SIG-M5 treated with dmso at 0.1 percent for 504 hours (cell line): Measurements from ENCODE around the gene TFPI.
"Not testable (repeated sequence)": the region's sequence is repeated elsewhere in the genome, so short reads cannot be mapped to it uniquely, and the experiment has no call there.

ENCODE experiments used
- DNase-seq: peaks from one replicate; lab custom pipeline; 2025; ENCODE audit not compliant: unreplicated experiment; lab: John Stamatoyannopoulos, UW

TFPI gene

GRCh38 chr2:187529248-187529976, 24.8 kb downstream of the TFPI start:
- DNase-seq = no peak

DNA sequence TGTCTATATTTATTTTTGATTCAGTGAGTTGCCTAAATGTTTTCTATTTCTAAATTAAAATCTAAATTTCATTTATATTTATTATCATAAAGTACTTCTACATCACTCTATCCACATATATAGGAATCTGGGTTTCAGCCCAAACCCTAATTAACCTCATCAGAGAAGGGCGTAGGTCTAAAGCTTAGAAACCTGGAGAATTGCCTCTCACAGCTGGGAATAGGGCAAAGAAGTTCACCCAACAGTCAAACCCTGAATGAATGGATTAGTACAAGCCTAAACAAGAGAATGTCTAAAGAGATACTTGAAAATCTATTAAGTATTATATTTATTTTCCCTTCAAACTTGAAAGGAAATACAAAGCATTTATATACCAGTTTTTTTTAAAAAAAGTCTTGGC, 26.2 kb downstream of the TFPI start:
- DNase-seq = no peak

DNA sequence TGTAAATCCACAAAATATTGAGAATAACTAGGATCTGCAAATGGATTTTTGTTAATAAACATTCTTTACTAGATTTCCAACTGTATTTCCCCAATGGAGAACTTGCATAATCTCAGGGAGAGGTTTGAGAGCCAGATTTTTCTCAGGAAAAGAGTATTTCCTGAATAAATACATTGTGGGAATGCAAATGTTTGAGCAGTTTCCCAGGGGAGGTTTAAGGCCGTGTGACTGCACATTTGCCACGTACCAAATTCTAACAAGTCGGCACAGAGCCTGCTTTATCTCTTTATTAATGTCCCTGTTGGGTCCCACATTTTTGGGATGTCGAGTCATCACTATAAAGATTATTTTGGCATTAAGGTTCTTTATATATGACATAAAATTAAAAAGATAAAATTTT, 27.0 kb downstream of the TFPI start:
- DNase-seq = no peak

DNA sequence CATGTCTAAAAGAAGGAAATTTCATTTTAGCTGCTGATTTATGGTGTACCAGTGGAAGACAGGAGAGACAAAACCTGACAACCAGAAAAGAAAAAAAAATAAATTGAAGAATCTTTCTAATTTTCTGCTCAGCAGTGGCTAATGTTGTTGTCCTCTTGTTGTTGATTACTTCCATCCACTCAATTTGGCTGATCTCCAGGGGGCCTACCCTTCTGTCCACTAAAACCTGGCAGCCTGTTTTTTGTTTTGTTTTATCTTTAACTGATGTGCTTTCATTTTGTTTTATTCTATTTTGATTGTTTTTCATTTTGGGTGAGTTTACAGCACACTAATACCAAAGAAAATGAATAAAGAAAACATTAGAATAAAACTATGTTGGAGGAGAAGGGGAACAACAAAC, 27.4 kb downstream of the TFPI start:
- no peak for DNase-seq

DNA sequence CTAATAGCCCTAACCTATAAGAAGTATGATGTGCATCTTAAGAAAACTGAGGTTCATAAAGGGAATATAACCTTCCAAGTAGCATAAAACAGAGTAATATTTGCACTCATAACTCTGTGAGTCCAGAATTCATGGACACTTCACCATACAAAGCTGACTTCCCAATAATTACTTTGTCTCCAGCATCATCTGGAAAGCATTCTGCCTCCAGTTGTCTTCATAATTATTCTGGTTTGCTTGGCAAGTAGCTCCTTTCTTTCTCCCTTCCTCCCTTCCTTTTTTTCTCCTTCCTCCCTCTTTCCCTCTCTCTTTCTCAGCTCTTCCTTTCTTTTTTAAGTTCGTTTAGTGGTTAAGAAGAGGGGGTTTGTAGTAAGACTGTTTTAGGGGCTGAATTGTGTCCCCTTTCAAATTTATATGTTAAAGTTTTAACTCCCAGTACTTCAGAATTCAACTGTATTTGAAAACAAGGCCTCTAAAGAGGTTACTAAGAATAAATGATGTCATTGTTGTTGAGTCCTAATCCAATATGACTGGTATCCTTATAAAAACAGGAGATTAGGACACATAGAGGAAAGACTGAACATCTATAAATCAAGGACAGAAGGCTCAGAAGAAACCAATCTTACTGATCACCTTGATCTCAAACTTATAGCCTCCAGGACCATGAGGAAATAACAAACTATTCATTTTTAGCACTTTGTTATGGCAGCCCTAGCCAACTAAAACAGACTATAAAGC, 28.9 kb downstream of the TFPI start:
- DNase-seq = no peak

GRCh38 chr2:187523325-187523724, 30.9 kb downstream of the TFPI start:
- no peak for DNase-seq

GRCh38 chr2:187520121-187520624, 34.1 kb downstream of the TFPI start:
- no peak for DNase-seq

- no peak for DNase-seq
Observed at GRCh38 chr2:187519419-187520120, 34.7 kb downstream of the TFPI start.

DNA sequence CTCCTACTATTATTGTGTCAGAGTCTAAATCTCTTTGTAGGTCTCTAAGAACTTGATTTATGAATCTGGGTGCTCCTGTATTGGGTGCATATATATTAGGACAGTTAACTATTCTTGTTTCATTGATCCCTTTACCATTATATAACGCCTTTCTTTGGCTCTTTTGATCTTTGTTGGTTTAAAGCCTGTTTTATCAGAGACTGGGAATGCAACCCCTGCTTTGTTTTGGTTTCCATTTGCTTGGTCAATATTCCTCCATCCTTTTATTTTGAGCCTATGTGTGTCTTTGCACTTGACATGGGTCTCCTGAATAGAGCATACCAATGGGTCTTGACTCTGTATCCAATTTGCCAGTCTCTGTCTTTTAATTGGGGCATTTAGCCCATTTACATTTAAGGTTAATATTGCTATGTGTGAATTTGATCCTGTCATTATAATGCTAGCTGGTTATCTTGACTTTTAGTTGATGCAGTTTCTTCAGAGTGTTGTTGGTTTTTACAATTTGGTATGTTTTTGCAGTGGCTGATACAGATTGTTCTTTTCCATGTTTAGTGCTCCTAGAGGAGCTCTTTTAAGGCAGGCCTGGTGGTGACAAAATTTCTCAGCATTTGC, 36.4 kb downstream of the TFPI start:
- not testable (repeated sequence) for DNase-seq

DNA sequence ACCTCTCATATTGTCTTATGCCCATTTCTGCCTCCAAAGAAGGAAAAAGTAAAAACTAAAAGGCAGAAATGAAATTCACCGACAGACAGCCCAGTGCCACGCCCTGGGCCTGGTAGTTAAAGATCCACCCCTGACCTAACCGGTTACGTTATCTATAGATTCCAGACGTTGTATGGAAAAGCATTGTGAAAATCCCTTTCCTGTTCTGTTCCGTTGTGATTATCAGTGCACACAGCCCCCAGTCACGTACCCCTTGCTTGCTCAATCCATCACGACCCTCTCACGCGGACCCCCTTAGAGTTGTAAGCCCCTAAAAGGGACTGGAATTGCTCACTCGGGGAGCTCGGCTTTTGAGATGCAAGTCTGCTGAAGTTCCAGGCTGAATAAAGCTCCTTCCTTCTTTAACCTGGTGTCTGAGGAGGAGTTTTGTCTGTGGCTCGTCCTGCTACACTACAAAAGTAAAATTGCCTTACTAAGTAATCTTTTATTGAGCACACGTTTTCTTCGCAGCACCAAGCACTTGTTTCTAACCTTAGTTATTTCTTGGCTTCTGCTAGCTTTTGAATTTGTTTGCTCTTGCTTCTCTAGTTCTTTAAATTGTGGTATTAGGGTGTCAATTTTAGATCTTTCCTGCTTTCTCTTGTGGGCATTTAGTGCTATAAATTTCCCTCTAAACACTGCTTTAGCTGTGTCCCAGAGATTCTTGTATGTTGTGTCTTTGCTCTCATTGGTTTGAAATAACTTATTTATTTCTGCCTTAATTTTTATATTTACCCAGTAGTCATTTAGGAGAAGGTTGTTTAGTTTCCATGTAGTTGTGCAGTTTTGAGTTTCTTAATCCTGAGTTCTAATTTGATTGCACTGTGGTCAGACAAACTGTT, 37.4 kb downstream of the TFPI start:
- DNase-seq = not testable (repeated sequence)

- DNase-seq = no peak
Observed at GRCh38 chr2:187514930-187515329, 39.3 kb downstream of the TFPI start.

DNA sequence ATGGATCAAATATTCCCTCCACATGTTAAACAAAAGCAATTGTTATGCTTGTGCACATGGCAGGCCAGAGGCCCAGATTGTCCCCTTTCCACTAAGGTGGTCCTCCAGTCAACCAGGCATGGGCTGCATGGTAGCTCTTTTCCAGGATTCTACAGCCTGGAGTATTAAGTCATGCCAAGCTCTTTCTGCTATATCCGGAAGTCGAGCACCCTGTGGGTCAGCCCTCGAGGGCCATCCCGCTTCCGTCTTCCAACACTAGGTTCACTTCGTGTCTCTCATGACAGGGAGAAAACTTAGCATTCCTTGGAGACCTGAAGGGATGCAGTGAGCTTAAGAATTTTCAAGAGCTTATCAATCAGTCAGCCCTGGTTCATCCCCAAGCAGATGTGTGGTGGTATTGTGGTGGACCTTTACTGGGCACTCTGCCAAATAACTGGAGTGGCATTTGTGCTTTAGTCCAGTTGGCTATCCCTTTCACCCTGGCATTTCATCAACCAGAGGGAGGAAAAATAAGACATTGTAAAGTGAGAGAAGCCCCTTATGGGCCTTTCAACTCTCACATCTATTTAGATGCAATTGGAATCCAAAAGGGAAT, 39.9 kb downstream of the TFPI start:
- DNase-seq = not testable (repeated sequence)

DNA sequence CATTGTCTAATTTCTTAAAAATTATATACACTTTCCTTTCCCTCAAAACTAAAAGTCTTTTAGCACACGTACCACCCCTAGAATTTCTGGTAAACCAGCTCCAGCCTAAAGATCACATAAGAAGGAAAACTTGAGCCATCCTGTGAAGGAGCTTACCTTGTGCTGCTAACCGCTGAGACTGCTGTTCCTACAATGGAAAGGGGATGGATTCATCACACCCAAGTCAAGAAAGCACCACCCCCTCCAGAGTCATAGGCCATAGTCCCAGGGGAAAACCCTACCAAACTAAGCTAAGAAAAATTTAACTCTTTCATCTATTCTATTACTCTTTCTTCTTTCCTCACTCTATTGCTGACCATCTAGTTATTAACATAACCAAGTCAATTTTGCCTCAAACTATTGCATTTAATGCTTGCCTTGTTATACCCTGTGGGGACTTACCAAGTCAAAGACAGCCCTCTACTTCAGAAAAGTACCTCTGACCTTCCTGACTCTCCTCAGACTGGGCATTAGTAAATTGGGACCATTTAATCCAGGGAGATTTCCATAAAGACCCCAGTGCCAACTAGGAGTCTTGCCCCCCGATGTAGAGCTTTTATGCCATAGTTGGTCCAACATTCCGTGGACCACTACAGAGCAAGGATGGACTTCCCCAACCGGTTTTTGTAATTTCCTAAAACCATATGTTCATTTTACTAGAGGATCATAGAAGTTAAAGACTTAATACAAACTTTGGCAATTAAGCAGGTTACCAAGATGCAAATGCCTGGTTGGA, 40.6 kb downstream of the TFPI start:
- DNase-seq = not testable (repeated sequence)

DNA sequence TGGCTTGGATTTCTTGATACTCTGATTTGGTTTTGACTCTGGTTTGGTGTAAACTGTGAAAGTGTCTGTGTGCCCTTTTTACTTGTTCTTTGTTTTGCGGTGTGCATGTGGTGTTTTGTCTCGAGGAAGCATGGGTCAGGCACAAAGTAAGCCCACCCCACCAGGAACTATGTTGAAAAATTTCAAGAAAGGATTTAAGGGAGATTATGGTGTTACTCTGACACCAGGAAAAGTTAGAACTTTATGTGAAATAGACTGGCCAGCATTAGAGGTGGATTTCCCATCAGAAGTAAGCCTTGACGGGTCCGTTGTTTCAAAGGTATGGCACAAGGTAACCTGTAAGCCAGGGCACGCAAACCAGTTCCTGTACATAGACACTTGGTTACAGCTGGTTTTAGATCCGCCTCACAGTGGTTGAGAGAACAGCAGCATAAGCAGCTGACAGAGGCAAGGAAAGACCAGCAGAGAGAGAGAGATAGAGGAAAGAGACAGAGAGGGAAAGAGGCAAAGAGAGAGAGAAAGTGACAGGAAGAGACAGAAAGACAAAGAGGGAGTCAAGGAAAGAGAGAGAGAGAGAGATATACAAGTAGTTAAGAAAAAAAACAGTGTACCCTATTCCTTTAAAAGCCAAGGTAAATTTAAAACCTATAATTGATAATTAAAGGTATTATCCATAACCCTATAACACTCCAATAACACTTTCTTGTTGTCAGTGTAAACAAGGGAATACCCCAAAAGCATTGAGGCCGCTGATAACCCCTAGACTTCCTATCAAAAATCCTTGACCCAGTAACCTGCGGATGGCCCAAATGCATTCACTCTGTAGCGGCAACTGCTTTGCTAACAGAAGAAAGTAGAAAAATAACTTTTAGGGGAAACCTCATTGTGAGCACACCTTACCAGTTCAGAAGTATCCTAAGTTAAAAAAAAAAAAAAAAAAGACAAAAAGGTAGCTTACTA, 42.6 kb downstream of the TFPI start:
- no peak for DNase-seq

DNA sequence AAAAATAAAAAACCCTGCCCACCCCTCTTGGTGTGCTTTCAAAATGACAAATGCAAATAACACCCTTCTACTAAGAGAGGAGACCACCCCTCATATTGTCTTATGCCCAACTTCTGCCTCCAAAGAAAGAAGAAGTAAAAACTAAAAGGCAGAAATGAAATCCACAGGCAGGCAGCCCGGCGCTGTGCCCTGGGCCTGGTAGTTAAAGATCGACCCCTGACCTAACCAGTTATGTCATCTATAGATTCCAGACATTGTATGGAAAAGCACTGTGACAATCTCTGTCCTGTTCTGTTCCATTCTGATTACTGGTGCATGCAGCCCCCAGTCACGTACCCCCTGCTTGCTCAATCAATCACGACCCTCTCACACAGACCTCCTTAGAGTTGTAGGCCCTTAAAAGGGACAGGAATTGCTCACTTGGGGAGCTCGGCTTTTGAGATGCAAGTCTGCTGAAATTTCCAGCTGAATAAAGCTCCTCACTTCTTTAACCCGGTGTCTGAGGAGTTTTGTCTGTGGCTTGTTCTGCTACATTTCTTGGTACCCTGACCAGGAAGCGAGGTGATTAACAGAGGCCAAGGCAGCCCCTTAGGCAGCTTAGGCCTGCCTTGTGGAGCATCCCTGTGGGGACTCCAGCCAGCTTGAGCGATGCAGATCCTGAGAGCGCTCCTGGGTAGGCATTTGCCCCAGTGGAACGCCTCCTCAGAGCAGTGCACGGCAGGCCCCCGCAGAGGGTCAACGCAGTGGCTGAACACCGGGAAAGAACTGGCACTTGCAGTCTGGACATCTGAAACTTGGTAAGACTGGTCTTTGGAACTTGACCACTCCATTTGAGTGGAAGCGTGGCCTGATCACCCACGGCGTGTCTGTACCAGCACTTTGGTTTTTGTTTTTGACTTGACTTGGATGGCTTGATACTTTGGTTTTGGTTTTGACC, 43.5 kb downstream of the TFPI start:
- DNase-seq = not testable (repeated sequence)

GRCh38 chr2:187509667-187510417, 44.4 kb downstream of the TFPI start:
- peak; percentile 19 for DNase-seq
